KOPT-K1 (cell line): ENCODE measurements around the gene FAM9B.
"Not testable (repeated sequence)": the region's sequence is repeated elsewhere in the genome, so short reads cannot be mapped to it uniquely, and the experiment has no call there.

ENCODE experiments used
- H3K27ac ChIP-seq: fragments of 200-600 bp; sonication (generic); 2 replicates; pipeline ENCODE4 v1.5.1; 2016; ENCODE audit warnings: antibody characterized with exemption, mild to moderate bottlenecking, low read depth, low read length; ENCODE audit not compliant: poor library complexity, severe bottlenecking
- H3K36me3 ChIP-seq: fragments of 200-600 bp; sonication (generic); 2 replicates; pipeline ENCODE4 v1.5.1; 2017; ENCODE audit warnings: antibody characterized with exemption, mild to moderate bottlenecking, low read length, moderate library complexity; ENCODE audit not compliant: insufficient read depth
- H3K9me3 ChIP-seq: fragments of 200-600 bp; sonication (generic); 2 replicates; pipeline ENCODE4 v1.5.1; 2017; ENCODE audit warnings: antibody characterized with exemption, low read length, mild to moderate bottlenecking; ENCODE audit not compliant: insufficient read depth, poor library complexity, severe bottlenecking

FAM9B gene

DNA sequence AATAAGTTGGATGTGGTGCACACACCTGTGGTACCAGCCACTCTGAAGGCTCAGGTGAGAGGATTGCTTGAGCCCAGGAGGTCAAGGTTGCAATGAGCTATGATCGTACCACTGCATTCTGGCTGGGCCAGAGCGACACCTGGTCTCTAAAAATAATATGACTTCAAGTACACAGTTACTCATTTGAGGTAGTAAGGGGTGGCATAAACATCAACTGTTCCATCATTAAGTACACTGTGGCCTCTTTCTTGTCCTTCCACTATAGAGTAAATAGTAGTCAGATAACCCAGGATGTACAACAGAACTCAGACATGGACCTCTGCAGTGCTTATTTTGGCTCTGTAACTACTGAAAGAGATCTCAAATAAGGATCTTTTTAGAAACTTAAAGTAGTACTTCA is 10.6 kb downstream of the FAM9B start:
- H3K36me3 ChIP-seq = no peaks in the 10 kb centered on the region
- H3K27ac ChIP-seq = no peak overlapping the region
- no peaks in the 10 kb centered on the region for H3K9me3 ChIP-seq

- Histone ChIP-seq H3K9me3 (no peaks in the 10 kb centered on the region), H3K27ac (no peak overlapping the region), H3K36me3 (no peaks in the 10 kb centered on the region)
These were observed 14.8 kb downstream of the FAM9B start for GRCh38 chrX:9019151-9019550.

GRCh38 chrX:9018332-9018731 is 15.6 kb downstream of the FAM9B start:
- not testable (repeated sequence) for H3K27ac ChIP-seq, H3K9me3 ChIP-seq, H3K36me3 ChIP-seq

- Histone ChIP-seq H3K36me3 (no peaks in the 10 kb centered on the region), H3K27ac (no peak overlapping the region), H3K9me3 (no peaks in the 10 kb centered on the region)
These were observed 30.9 kb downstream of the FAM9B start for GRCh38 chrX:9003041-9003440.

- Histone ChIP-seq H3K27ac (no peak overlapping the region), H3K9me3 (no peaks in the 10 kb centered on the region), H3K36me3 (no peaks in the 10 kb centered on the region)
These were observed 45.5 kb downstream of the FAM9B start for GRCh38 chrX:8988446-8988845.

DNA sequence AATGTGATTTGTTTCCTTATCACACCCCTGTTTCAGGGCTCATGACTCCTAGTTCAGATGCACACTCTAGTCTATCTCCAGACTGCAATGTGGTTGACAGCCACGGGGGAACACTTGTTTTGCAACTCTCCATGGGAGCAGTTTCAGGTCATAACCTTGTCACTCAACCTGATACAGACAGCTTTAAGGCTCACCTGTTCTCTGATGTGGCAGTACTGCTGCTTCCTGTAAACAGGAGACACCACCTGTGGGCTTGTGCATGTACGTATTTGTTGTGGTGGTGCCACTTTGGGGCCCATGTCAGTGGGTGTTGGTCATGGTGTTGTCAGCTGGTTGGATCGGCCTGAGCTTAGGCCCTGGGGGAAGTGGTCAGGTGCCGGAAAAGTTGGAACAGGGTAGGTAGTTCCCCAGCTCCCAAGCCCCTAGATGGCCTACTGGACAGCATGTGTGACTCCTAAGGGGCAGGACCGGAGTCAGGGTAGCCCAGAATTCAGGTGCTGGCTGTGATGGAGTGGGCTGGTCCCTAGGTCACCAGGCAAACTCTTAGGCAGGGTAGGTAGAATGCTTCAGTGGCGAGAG is 46.2 kb downstream of the FAM9B start:
- Histone ChIP-seq H3K36me3 (no peaks in the 10 kb centered on the region), H3K27ac (no peak overlapping the region), H3K9me3 (no peaks in the 10 kb centered on the region)

DNA sequence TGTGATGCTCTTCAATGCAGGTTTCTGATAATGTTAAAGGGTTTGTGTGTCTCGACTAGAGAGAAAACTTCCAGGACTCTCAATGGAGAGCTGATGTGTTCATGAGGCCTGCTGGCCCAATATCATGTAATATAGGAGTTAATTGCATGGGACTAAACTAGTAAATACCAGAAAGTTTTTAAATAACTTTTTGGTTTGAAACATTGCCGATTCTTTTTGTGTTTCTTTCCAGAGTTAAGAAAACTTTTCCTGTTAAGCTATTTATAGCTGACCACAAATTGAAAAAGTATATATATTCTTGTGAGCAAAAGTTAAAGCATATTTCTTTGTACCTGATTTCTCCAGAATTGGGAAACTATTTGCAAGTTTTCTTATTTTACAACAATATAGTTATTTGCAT is 49.7 kb downstream of the FAM9B start:
- Histone ChIP-seq H3K9me3 (no peaks in the 10 kb centered on the region), H3K27ac (no peak overlapping the region), H3K36me3 (no peaks in the 10 kb centered on the region)

- no peaks in the 10 kb centered on the region for H3K36me3 ChIP-seq
- H3K9me3 ChIP-seq = no peaks in the 10 kb centered on the region
- no peak overlapping the region for H3K27ac ChIP-seq
These were observed 52.2 kb downstream of the FAM9B start for GRCh38 chrX:8981723-8982122.

- Histone ChIP-seq H3K36me3 (no peaks in the 10 kb centered on the region), H3K27ac (no peak overlapping the region)
These were observed 53.2 kb downstream of the FAM9B start for GRCh38 chrX:8980756-8981155.

More at GRCh38 chrX:8980756-8981155, 53.2 kb downstream of the FAM9B start:
- H3K9me3 ChIP-seq = no peaks in the 10 kb centered on the region
